ENCODE measurements around the gene TFPT. TPM values are rescaled to one million over a fixed set of nuclear protein-coding genes. Genes with fewer than 3 reads are reported as not detected.
A peak's percentile ranks its signal among the peaks of the same experiment; 100 is the strongest.

Gene TFPT, protein sequence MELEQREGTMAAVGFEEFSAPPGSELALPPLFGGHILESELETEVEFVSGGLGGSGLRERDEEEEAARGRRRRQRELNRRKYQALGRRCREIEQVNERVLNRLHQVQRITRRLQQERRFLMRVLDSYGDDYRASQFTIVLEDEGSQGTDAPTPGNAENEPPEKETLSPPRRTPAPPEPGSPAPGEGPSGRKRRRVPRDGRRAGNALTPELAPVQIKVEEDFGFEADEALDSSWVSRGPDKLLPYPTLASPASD
- 10 to 100 TPM in 3 of 4 donors, 1 to 10 TPM in 1; 9.8 to 25.8 (median 14.0) TPM for total RNA-seq

GRCh38 chr19:54115109-54116063, at the start of gene TFPT, which contains the start of gene PRPF31:
TSS of gene TFPT (minus strand) at chr19:54115657. CDS start at chr19:54115269, 388 bp downstream.
TSS of gene PRPF31 (plus strand) at chr19:54115754. CDS start at chr19:54118279, 2,525 bp downstream.
- H3K4me3 ChIP-seq: peak within 1 kb of the TSS; percentile 64 to 99 (median 72)
- peak; percentile 97 for DNase-seq
- peaks cover 0 to 14% (median 3%) of the 10 kb centered on the region in 4 donors for H3K36me3 ChIP-seq
- H3K4me1 ChIP-seq: peaks cover 16 to 28% (median 21%) of the 10 kb centered on the region in 4 donors
- H3K27me3 ChIP-seq: no peaks in the 10 kb centered on the region
- WGBS, 2 donors (ENCODE audit: low coverage in 1 of 2): 0% methylated on average over 24 to 60 of the region's 60 CpGs
- intact Hi-C loops (cut with DNase I; ENCODE audit: low total_unique reads): no loop called here
- H3K9me3 ChIP-seq: no peaks in the 10 kb centered on the region
- peak; percentile 85 to 96 (median 92) for TF ChIP-seq POLR2AphosphoS5 (IDR thresholded peaks at IDR 0.05)
- peak; percentile 73 for TF ChIP-seq POLR2A (IDR thresholded peaks at IDR 0.05)
- no peak for TF ChIP-seq EP300 (IDR thresholded peaks at IDR 0.05; ENCODE audit: low read depth)
- TF ChIP-seq CTCF (IDR thresholded peaks at IDR 0.05): peak in 1 of 5 experiments; percentile 24
- peak within 1 kb of the TSS; percentile 85 to 95 (median 94) for H3K27ac ChIP-seq
- in situ Hi-C loops (cut with MboI; ENCODE audit: low pct_ligation_motif_present in 1 of 4, low pct_unique_long_range_greater_than_20kb in 1 of 4, low sequenced_read_pairs in 3 of 4): no loop called here

GRCh38 chr19:54165222-54165621, 49.8 kb upstream of the TFPT start:
- peaks cover 4% of the 10 kb centered on the region for H3K27me3 ChIP-seq
- intact Hi-C loops (cut with DNase I; ENCODE audit: low total_unique reads): loop anchor here (5.0 kb wide), 1 partner anchor 67 kb away; no protein-coding TSS in a partner anchor
- WGBS, 2 donors (ENCODE audit: low coverage in 1 of 2): 81 to 90% methylated on average over 4 to 25 of the region's 25 CpGs
- in situ Hi-C loops (cut with MboI; ENCODE audit: low pct_ligation_motif_present in 1 of 4, low pct_unique_long_range_greater_than_20kb in 1 of 4, low sequenced_read_pairs in 3 of 4): loop anchor here in 1 of 4 donors (10.0 kb wide), 1 partner anchor 70 kb away; no protein-coding TSS in a partner anchor
- H3K4me1 ChIP-seq: peaks cover 25 to 58% (median 40%) of the 10 kb centered on the region in 4 donors
- no peak overlapping the region for H3K4me3 ChIP-seq
- DNase-seq: no peak
- no peaks in the 10 kb centered on the region for H3K9me3 ChIP-seq
- TF ChIP-seq EP300 (IDR thresholded peaks at IDR 0.05; ENCODE audit: low read depth): no peak
- H3K27ac ChIP-seq: peak overlapping the region in 3 of 4 donors; percentile 28 to 48 (median 46)
- H3K36me3 ChIP-seq: no peaks in the 10 kb centered on the region

- H3K27ac ChIP-seq: peak overlapping the region; percentile 28 to 53 (median 44)
- peak overlapping the region in 1 of 4 donors; percentile 11 for H3K4me3 ChIP-seq
- peaks cover 26 to 60% (median 42%) of the 10 kb centered on the region in 4 donors for H3K4me1 ChIP-seq
- H3K36me3 ChIP-seq: no peaks in the 10 kb centered on the region
- H3K27me3 ChIP-seq: peaks cover 4% of the 10 kb centered on the region
- H3K9me3 ChIP-seq: no peaks in the 10 kb centered on the region
- intact Hi-C loops (cut with DNase I; ENCODE audit: low total_unique reads) (loop anchor here (5.0 kb wide), 1 partner anchor 68 kb away; no protein-coding TSS in a partner anchor), in situ Hi-C loops (cut with MboI; ENCODE audit: low pct_ligation_motif_present in 1 of 4, low pct_unique_long_range_greater_than_20kb in 1 of 4, low sequenced_read_pairs in 3 of 4) (loop anchor here in 1 of 4 donors (10.0 kb wide), 1 partner anchor 70 kb away; no protein-coding TSS in a partner anchor)
- TF ChIP-seq CTCF (IDR thresholded peaks at IDR 0.05) (peak in 1 of 5 experiments; percentile 19), EP300 (IDR thresholded peaks at IDR 0.05; ENCODE audit: low read depth) (no peak), POLR2A (IDR thresholded peaks at IDR 0.05) (peak; percentile 59), POLR2AphosphoS5 (IDR thresholded peaks at IDR 0.05) (peak; percentile 31 to 69 (median 47))
- WGBS, 2 donors (ENCODE audit: low coverage in 1 of 2): 13 to 20% methylated on average over 4 to 30 of the region's 37 CpGs
- DNase-seq: peak; percentile 95
Observed at GRCh38 chr19:54164369-54165068, 49.1 kb upstream of the TFPT start.

DNA sequence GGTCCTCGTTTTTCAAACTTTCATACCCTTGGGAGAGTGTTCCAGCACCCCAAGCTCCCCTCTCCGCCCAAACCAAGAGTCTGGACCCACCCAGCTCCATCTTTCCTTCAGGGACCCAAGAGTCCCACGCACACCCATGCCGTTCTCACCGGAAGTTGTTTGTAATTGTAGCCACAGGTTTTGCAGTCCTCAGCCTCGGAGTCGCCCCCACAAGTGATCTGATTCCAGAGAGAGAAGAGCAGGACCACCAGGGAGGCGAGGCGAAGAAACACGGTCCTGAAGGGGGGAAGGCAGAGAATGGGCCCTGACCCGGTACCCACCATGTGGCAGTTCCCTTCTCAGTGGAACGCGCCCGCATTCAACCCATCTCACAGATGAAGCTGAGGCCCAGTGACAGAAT, 47.4 kb upstream of the TFPT start:
- in situ Hi-C loops (cut with MboI; ENCODE audit: low pct_ligation_motif_present in 1 of 4, low pct_unique_long_range_greater_than_20kb in 1 of 4, low sequenced_read_pairs in 3 of 4): loop anchor here in 1 of 4 donors (10.0 kb wide), 1 partner anchor 72 kb away; no protein-coding TSS in a partner anchor
- Histone ChIP-seq H3K27me3 (peaks cover 4% of the 10 kb centered on the region), H3K4me3 (peak overlapping the region in 3 of 4 donors; percentile 15 to 56 (median 33)), H3K36me3 (peaks cover 0 to 2% (median 0%) of the 10 kb centered on the region in 4 donors), H3K4me1 (peaks cover 35 to 66% (median 48%) of the 10 kb centered on the region in 4 donors), H3K9me3 (no peaks in the 10 kb centered on the region), H3K27ac (peak overlapping the region; percentile 85 to 96 (median 90))
- DNase-seq: no peak
- 13 to 58% methylated on average over 6 to 14 of the region's 14 CpGs for WGBS, 2 donors (ENCODE audit: low coverage in 1 of 2)
- TF ChIP-seq POLR2A (IDR thresholded peaks at IDR 0.05) (peak; percentile 28), EP300 (IDR thresholded peaks at IDR 0.05; ENCODE audit: low read depth) (no peak), POLR2AphosphoS5 (IDR thresholded peaks at IDR 0.05) (no peak), CTCF (IDR thresholded peaks at IDR 0.05) (no peak)
- intact Hi-C loops (cut with DNase I; ENCODE audit: low total_unique reads): no loop called here

Data from transverse colon (tissue), 4 donors.